Cardiac muscle cell (in vitro differentiated cells and primary cell): ENCODE measurements around the gene ENG. TPM values are rescaled to one million over a fixed set of nuclear protein-coding genes. Genes with fewer than 3 reads are reported as not detected.

Experiments used
- DNase-seq, 2 donors: peaks; one replicate each; pipeline versions ENCODE4 v3.0.0 to v3.0.0-alpha.2; 2010 to 2017; ENCODE audit warnings: low read depth in 1 of 2, low spot score in 1 of 2
- H3K27ac ChIP-seq: fragments of 200-600 bp; sonication (generic); 2 replicates; pipeline ENCODE4 v1.5.1; 2016
- H3K27me3 ChIP-seq: fragments of 200-600 bp; sonication (generic); 2 replicates; pipeline ENCODE4 v1.6.0; 2016; ENCODE audit warnings: control low read depth
- H3K36me3 ChIP-seq: fragments of 200-600 bp; sonication (generic); 2 replicates; pipeline ENCODE4 v1.5.1; 2016; ENCODE audit warnings: control low read depth
- H3K4me1 ChIP-seq: fragments of 200-600 bp; sonication (generic); 2 replicates; pipeline ENCODE4 v1.8.1; 2017; ENCODE audit warnings: low read depth, mild to moderate bottlenecking, mixed run types
- H3K4me3 ChIP-seq: fragments of 200-600 bp; sonication (generic); 2 replicates; pipeline ENCODE4 v1.5.1; 2016; ENCODE audit warnings: mild to moderate bottlenecking
- H3K9me3 ChIP-seq: fragments of 200-600 bp; sonication (generic); 2 replicates; pipeline ENCODE4 v1.5.1; 2017; ENCODE audit warnings: low read depth, mild to moderate bottlenecking, control low read depth
- CTCF ChIP-seq: IDR thresholded peaks from 2 replicates; pipeline ENCODE4 v1.5.1; 2012; ENCODE audit warnings: low read depth, mild to moderate bottlenecking, low read length
- polyA plus RNA-seq: library from polyadenylated mRNA; unstranded; fragments of >200 nt; fragmentation: Nextera tagmentation; extraction: Ambion mirVana; gene quantifications from 2 replicates; pipeline ENCODE4 v1.2.1, GENCODE V29; 2016
- total RNA-seq: library from RNA; depleted of rRNA; stranded (reverse); fragments of >200 nt; gene quantifications from 2 replicates; pipeline ENCODE4 v1.2.3, GENCODE V29; 2016

Gene ENG
- total and polyA plus RNA-seq, 2 experiments from 2014 or later: 12.6 to 15.8 TPM

GRCh38 chr9:127770905-127771569, 83.4 kb downstream of the ENG start:
- no peaks in the 10 kb centered on the region for H3K9me3 ChIP-seq
- TF ChIP-seq CTCF: no peak
- no peaks in the 10 kb centered on the region for H3K36me3 ChIP-seq
- H3K4me3 ChIP-seq: peak overlapping the region; percentile 23
- H3K27me3 ChIP-seq: no peaks in the 10 kb centered on the region
- no peaks in the 10 kb centered on the region for H3K4me1 ChIP-seq
- H3K27ac ChIP-seq: no peak overlapping the region
- peak; percentile 99 to 100 for DNase-seq

GRCh38 chr9:127770583-127770904, 83.9 kb downstream of the ENG start:
- H3K27me3 ChIP-seq: no peaks in the 10 kb centered on the region
- H3K4me1 ChIP-seq: no peaks in the 10 kb centered on the region
- no peaks in the 10 kb centered on the region for H3K9me3 ChIP-seq
- no peak for DNase-seq
- no peak for TF ChIP-seq CTCF
- no peaks in the 10 kb centered on the region for H3K36me3 ChIP-seq
- H3K27ac ChIP-seq: no peak overlapping the region
- no peak overlapping the region for H3K4me3 ChIP-seq

GRCh38 chr9:127769929-127770582, 84.4 kb downstream of the ENG start:
- no peak for TF ChIP-seq CTCF
- no peak overlapping the region for H3K27ac ChIP-seq
- DNase-seq: peak in 1 of 2 donors; percentile 17

GRCh38 chr9:127769101-127769500, 85.4 kb downstream of the ENG start:
- no peaks in the 10 kb centered on the region for H3K4me1 ChIP-seq
- no peaks in the 10 kb centered on the region for H3K36me3 ChIP-seq
- H3K27ac ChIP-seq: no peak overlapping the region
- H3K4me3 ChIP-seq: no peak overlapping the region
- no peaks in the 10 kb centered on the region for H3K9me3 ChIP-seq
- no peak for TF ChIP-seq CTCF
- no peak for DNase-seq
- H3K27me3 ChIP-seq: no peaks in the 10 kb centered on the region

More at GRCh38 chr9:127769929-127770582, 84.4 kb downstream of the ENG start:
- Histone ChIP-seq H3K36me3 (no peaks in the 10 kb centered on the region), H3K27me3 (no peaks in the 10 kb centered on the region), H3K9me3 (no peaks in the 10 kb centered on the region), H3K4me3 (no peak overlapping the region), H3K4me1 (no peaks in the 10 kb centered on the region)

- Histone ChIP-seq H3K27me3 (no peaks in the 10 kb centered on the region), H3K4me3 (no peak overlapping the region), H3K36me3 (no peaks in the 10 kb centered on the region), H3K4me1 (no peaks in the 10 kb centered on the region), H3K27ac (no peak overlapping the region), H3K9me3 (no peaks in the 10 kb centered on the region)
- TF ChIP-seq CTCF: no peak
- no peak for DNase-seq
Measured at GRCh38 chr9:127768698-127769097, 85.8 kb downstream of the ENG start.
